ENCODE measurements around the gene SDC4.

DNA sequence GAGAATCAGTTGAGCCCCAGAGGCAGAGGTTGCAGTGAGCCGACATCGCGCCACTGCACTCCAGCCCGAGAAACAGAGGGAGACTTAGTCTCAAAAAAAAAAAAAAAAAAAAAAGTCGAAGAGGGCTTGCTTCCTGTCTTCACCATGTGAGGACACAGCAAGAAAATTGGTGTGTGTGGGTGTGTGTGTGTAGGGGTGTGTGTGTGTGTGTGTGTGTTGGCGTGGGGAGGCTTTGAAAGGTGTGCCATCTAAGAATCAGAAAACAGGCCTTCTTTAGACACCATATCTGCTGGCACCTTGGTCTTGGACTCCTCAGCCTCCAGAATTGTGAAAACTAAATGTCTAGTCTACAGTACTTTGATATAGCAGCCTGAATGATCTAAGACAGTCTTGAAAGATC, 48.4 kb downstream of the SDC4 start:
- TF ChIP-seq, protein P1, sequence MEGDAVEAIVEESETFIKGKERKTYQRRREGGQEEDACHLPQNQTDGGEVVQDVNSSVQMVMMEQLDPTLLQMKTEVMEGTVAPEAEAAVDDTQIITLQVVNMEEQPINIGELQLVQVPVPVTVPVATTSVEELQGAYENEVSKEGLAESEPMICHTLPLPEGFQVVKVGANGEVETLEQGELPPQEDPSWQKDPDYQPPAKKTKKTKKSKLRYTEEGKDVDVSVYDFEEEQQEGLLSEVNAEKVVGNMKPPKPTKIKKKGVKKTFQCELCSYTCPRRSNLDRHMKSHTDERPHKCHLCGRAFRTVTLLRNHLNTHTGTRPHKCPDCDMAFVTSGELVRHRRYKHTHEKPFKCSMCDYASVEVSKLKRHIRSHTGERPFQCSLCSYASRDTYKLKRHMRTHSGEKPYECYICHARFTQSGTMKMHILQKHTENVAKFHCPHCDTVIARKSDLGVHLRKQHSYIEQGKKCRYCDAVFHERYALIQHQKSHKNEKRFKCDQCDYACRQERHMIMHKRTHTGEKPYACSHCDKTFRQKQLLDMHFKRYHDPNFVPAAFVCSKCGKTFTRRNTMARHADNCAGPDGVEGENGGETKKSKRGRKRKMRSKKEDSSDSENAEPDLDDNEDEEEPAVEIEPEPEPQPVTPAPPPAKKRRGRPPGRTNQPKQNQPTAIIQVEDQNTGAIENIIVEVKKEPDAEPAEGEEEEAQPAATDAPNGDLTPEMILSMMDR (IDR thresholded peaks at IDR 0.05) = no peak
- no peak for TF ChIP-seq EP300 (IDR thresholded peaks at IDR 0.05)
